Upper lobe of left lung (tissue), 6 donors: ENCODE measurements around the gene RNF215. TPM values are rescaled to one million over a fixed set of nuclear protein-coding genes. Genes with fewer than 3 reads are reported as not detected.
A peak's percentile ranks its signal among the peaks of the same experiment; 100 is the strongest.

Experiments used
- ATAC-seq, 2 donors: fragments of 200-7000 bp; cut with Tn5 transposase; one replicate each; pipeline ENCODE4 v1.9.1; 2022; ENCODE audit warnings: mild to moderate bottlenecking in 2 of 2, moderate library complexity in 2 of 2; ENCODE audit not compliant: low FRiP score in 2 of 2
- DNase-seq, 2 donors: peaks; one replicate each; pipeline ENCODE4 v3.0.0-alpha.2; 2019 to 2020
- H3K27ac ChIP-seq, 4 donors: fragments of 200-600 bp; sonication (generic); one replicate each; pipeline ENCODE4 v1.5.1; 2016 to 2019
- H3K27me3 ChIP-seq, 4 donors: fragments of 200-600 bp; sonication (generic); one replicate each; pipeline ENCODE4 v1.5.1; 2017 to 2019
- H3K36me3 ChIP-seq, 4 donors: fragments of 200-600 bp; sonication (generic); one replicate each; pipeline ENCODE4 v1.5.1; 2016 to 2019
- H3K4me1 ChIP-seq, 4 donors: fragments of 200-600 bp; sonication (generic); one replicate each; pipeline ENCODE4 v1.5.1; 2018 to 2019
- H3K4me3 ChIP-seq, 4 donors: fragments of 200-600 bp; sonication (generic); one replicate each; pipeline ENCODE4 v1.5.1; 2017 to 2019; ENCODE audit warnings: mild to moderate bottlenecking in 2 of 4, moderate library complexity in 1 of 4
- H3K9me3 ChIP-seq, 4 donors: fragments of 200-600 bp; sonication (generic); one replicate each; pipeline ENCODE4 v1.5.1; 2018 to 2019
- CTCF ChIP-seq, 6 experiments: fragments of 450-650 bp in 4 of 6; fragments of 200-600 bp in 2 of 6; sonication (generic) in 2 of 6; IDR thresholded peaks; one replicate each; pipeline ENCODE4 v1.5.1; 2016 to 2019; ENCODE audit warnings: antibody characterized with exemption in 6 of 6
- EP300 ChIP-seq, 4 donors: sonication (generic); formaldehyde crosslinking; IDR thresholded peaks; one replicate each; pipeline ENCODE4 v1.5.1; 2017; ENCODE audit warnings: antibody characterized with exemption in 4 of 4, control low read depth in 2 of 4
- POLR2A ChIP-seq, 4 donors: fragments of 450-650 bp; IDR thresholded peaks; one replicate each; pipeline ENCODE4 v1.5.1; 2016 to 2017; ENCODE audit warnings: antibody characterized with exemption in 4 of 4, mild to moderate bottlenecking in 2 of 4
- POLR2AphosphoS5 ChIP-seq, 2 donors: sonication (generic); formaldehyde crosslinking; IDR thresholded peaks; one replicate each; pipeline ENCODE4 v1.5.1; 2017; ENCODE audit warnings: antibody characterized with exemption in 2 of 2
- WGBS, 2 donors: methylation state at CpG; one replicate each; pipeline ENCODE4 v1.1.5; 2017 to 2018; 5-methylcytosine and 5-hydroxymethylcytosine counted together
- total RNA-seq, 6 donors: library from RNA; depleted of rRNA in 4 of 6; stranded (reverse); fragments of >200 nt in 4 of 6; gene quantifications; one replicate each; pipeline versions ENCODE4 v1.1.0 to v1.2.1, GENCODE V29; 2016 to 2021
- donor health status: DM: no; HTN: no; CAD: no; lungs with moderate emphysema.
- donor health status: DM: no; HTN: yes; CAD: no; lungs with severe emphysema.

RNF215 gene
- total RNA-seq, 6 donors from 2014 or later: 9.3 to 30.3 (median 16.5) TPM

DNA sequence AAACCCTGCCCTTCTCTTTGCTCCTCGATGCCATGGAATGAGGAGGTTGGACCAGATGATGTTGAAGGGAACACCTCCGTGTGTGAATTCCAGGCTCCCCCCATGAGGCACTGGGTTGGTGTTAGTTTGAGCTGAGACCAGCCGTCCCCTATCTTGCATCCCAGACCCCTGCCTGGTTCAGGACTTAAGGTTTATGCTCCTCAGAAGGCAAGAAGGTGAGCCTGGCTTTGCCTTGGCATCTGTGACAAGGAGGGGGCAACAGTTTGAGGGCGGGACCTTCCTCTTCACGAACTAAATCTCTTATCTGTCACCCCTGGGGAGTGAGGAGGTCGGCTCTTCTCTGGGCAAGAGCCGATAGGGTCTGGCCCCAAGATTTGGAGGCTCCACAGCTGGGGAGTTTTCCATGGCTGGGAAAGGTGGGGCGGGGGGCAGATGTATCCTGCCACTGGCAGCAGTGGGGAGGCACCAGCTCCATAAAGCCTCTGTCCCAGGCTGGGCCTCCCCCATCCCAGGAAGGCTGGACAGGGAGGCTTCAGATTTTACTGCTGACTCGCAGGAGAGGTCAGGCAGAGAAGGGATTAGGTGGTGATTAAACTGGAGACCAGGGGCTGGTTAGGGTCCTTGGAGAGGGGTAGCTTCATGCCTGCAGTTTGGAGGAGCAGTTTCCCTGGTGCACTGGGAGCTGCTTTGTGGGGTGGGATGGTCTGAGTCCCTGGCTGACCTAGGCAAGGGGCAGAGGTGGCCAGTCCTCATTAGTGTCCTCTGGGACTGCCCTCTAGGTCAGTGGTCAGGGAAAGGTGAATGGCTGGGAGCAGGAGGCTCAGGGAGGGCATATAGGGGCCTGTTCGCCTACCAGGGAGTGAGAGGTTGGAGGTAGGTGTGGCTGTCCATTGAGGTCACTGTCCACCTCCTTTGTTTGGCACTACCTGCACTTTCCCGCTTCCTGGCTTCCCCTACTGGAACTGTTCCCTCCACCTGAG is 10.7 kb upstream of the RNF215 start:
- H3K27me3 ChIP-seq: peaks cover 0 to 26% (median 0%) of the 10 kb centered on the region in 4 donors
- H3K4me1 ChIP-seq: peaks cover 20 to 28% (median 25%) of the 10 kb centered on the region in 4 donors
- no peaks in the 10 kb centered on the region for H3K9me3 ChIP-seq
- no peak for TF ChIP-seq EP300 (IDR thresholded peaks at IDR 0.05)
- no peak for TF ChIP-seq CTCF (IDR thresholded peaks at IDR 0.05)
- no peak for TF ChIP-seq POLR2AphosphoS5 (IDR thresholded peaks at IDR 0.05)
- no peak for TF ChIP-seq POLR2A (IDR thresholded peaks at IDR 0.05)
- peak overlapping the region in 1 of 4 donors; percentile 62 for H3K27ac ChIP-seq
- H3K4me3 ChIP-seq: peak overlapping the region; percentile 46 to 77 (median 67)
- H3K36me3 ChIP-seq: no peaks in the 10 kb centered on the region
- 24 to 26% methylated on average over 5 to 10 of the region's 11 CpGs for WGBS, 2 donors
- no peak for DNase-seq
- peak in 1 of 2 donors; percentile 27 for ATAC-seq

GRCh38 chr22:30396871-30397655 is 9.9 kb upstream of the RNF215 start, which contains the start of gene SEC14L2:
TSS of gene SEC14L2 (plus strand) at chr22:30397018. CDS start at chr22:30397117, 99 bp downstream.
- peak within 1 kb of the TSS; percentile 46 to 77 (median 67) for H3K4me3 ChIP-seq
- no peaks in the 10 kb centered on the region for H3K36me3 ChIP-seq
- DNase-seq: peak; percentile 64 to 91
- H3K4me1 ChIP-seq: peaks cover 20 to 33% (median 27%) of the 10 kb centered on the region in 4 donors
- TF ChIP-seq POLR2AphosphoS5 (IDR thresholded peaks at IDR 0.05): peak; percentile 3 to 29
- TF ChIP-seq EP300 (IDR thresholded peaks at IDR 0.05): no peak
- peak in 1 of 4 donors; percentile 59 for TF ChIP-seq POLR2A (IDR thresholded peaks at IDR 0.05)
- WGBS, 2 donors: 0 to 1% methylated on average over 2 to 39 of the region's 56 CpGs
- no peaks in the 10 kb centered on the region for H3K9me3 ChIP-seq
- H3K27me3 ChIP-seq: peaks cover 0 to 26% (median 0%) of the 10 kb centered on the region in 4 donors
- peak within 1 kb of the TSS in 2 of 4 donors; percentile 52 to 62 for H3K27ac ChIP-seq
- ATAC-seq: peak; percentile 62 to 89

GRCh38 chr22:30393885-30394284 is 6.7 kb upstream of the RNF215 start:
- peaks cover 20 to 36% (median 27%) of the 10 kb centered on the region in 4 donors for H3K4me1 ChIP-seq
- peaks cover 0 to 24% (median 0%) of the 10 kb centered on the region in 4 donors for H3K27me3 ChIP-seq
- DNase-seq: no peak
- no peak for ATAC-seq
- no peak for TF ChIP-seq POLR2A (IDR thresholded peaks at IDR 0.05)
- H3K36me3 ChIP-seq: no peaks in the 10 kb centered on the region
- no peaks in the 10 kb centered on the region for H3K9me3 ChIP-seq
- H3K4me3 ChIP-seq: no peak overlapping the region
- no peak overlapping the region for H3K27ac ChIP-seq
- 80 to 82% methylated on average over 3 of the region's 3 CpGs for WGBS, 2 donors

GRCh38 chr22:30393322-30393680 is 6.1 kb upstream of the RNF215 start:
- DNase-seq (no peak), ATAC-seq (no peak)
- H3K27ac ChIP-seq: peak overlapping the region in 3 of 4 donors; percentile 36 to 72 (median 40)
- TF ChIP-seq POLR2AphosphoS5 (IDR thresholded peaks at IDR 0.05) (no peak), POLR2A (IDR thresholded peaks at IDR 0.05) (no peak), CTCF (IDR thresholded peaks at IDR 0.05) (no peak), EP300 (IDR thresholded peaks at IDR 0.05) (no peak)
- no peaks in the 10 kb centered on the region for H3K36me3 ChIP-seq
- peaks cover 0 to 18% (median 0%) of the 10 kb centered on the region in 4 donors for H3K27me3 ChIP-seq
- no peaks in the 10 kb centered on the region for H3K9me3 ChIP-seq
- 78 to 91% methylated on average over 6 to 7 of the region's 7 CpGs for WGBS, 2 donors
- H3K4me3 ChIP-seq: no peak overlapping the region
- H3K4me1 ChIP-seq: peaks cover 19 to 36% (median 23%) of the 10 kb centered on the region in 4 donors

DNA sequence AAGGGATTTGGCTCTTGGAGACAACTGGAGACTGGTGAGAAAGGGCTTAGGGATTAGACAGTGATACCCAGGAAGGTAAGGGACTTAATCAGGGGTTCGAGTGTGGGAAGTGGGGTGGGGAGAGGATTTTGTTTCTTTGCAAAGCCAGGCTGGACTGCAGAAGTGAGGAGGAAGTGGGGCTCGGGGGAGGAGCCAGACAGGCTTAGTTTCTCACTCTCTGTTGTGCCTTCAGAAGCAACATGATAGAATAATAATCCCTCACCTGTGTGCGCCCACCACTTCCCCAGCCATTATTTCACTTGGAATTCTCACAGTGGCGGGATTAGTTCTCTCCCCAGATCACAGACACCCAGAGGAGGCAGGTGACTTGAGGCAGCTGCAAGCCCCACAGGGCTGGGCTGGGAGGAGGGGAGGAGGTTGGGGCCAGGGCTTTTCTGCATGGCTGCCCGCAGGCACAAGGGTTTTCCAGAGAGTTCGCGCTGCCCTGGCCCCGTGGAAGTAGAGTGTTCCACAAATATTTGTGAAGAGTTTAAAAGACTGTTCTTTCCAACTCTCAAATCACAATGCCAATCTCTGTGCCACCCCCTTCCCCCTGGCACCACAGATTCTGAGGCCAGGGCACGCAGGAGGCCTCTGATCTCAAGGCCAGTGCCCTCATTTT is 5.6 kb upstream of the RNF215 start:
- H3K27ac ChIP-seq: peak overlapping the region in 3 of 4 donors; percentile 36 to 72 (median 40)
- 57 to 61% methylated on average over 5 to 9 of the region's 9 CpGs for WGBS, 2 donors
- peak in 1 of 2 donors; percentile 30 for DNase-seq

More for the DNA sequence above, 5.6 kb upstream of the RNF215 start:
- Histone ChIP-seq H3K9me3 (no peaks in the 10 kb centered on the region), H3K27me3 (peaks cover 0 to 13% (median 0%) of the 10 kb centered on the region in 4 donors), H3K4me1 (peaks cover 14 to 31% (median 18%) of the 10 kb centered on the region in 4 donors), H3K4me3 (no peak overlapping the region), H3K36me3 (no peaks in the 10 kb centered on the region)
- no peak for ATAC-seq
- TF ChIP-seq CTCF (IDR thresholded peaks at IDR 0.05) (no peak), POLR2AphosphoS5 (IDR thresholded peaks at IDR 0.05) (no peak), EP300 (IDR thresholded peaks at IDR 0.05) (no peak), POLR2A (IDR thresholded peaks at IDR 0.05) (no peak)
